ENCODE results near the gene BMPR1B. TPM values are rescaled to one million over a fixed set of nuclear protein-coding genes. Genes with fewer than 3 reads are reported as not detected.

Gene BMPR1B
- total RNA-seq, 2 experiments from 2014 or later, result not detected

DNA sequence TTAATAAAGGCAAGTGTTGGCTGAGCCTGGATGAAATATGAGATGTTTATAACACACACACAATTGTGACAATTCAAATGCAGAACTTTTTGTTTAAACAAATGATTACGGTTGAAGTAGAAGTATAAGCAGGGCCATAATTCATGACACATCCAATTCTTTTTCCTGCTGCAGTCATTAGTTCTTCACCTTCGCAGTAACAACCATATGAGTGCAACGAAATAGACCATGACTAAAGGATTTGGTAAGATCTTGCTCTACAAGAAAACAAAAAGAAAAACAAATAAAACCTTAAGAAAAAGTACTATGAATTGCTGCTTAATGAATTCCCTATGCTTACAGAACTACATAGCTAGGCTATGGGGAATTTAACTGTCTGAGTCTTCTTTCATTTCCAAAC lies 13.9 kb upstream of the BMPR1B start:
- H3K9me3 Mint-ChIP-seq, result no peaks in the 10 kb centered on the region
- no peaks in the 10 kb centered on the region for H3K4me1 Mint-ChIP-seq
- H3K36me3 Mint-ChIP-seq, result no peaks in the 10 kb centered on the region
- H3K27me3 Mint-ChIP-seq, result peaks cover 4% of the 10 kb centered on the region
- ATAC-seq (ENCODE audit: low read depth) (no peak), DNase-seq (no peak)
- no peak overlapping the region for H3K27ac Mint-ChIP-seq
- POLR2A ChIA-PET, result no interaction called here
- no peak overlapping the region for H3K4me3 Mint-ChIP-seq

DNA sequence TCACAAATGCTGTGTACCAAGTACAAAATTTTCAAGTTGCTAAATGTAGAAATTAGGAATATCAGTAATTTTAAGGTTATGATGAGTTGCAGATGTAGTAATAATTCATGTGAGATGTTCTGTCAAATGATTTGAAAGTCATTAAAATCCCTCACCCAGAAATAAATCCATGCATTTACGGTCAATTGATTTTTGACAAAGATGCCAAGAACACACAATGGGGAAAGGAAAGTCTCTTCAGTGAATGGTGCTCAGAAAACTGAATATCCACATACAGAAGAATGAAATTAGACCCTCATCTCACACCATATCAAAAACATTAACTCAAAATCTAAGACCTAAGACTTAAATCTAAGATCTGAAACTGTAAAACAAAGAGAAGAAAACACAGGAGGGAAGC lies 12.9 kb upstream of the BMPR1B start:
- H3K36me3 Mint-ChIP-seq, result no peaks in the 10 kb centered on the region
- no peaks in the 10 kb centered on the region for H3K4me1 Mint-ChIP-seq
- POLR2A ChIA-PET, result no interaction called here
- ATAC-seq (ENCODE audit: low read depth) (no peak), DNase-seq (no peak)
- H3K27ac Mint-ChIP-seq, result no peak overlapping the region
- no peaks in the 10 kb centered on the region for H3K9me3 Mint-ChIP-seq
- peaks cover 4% of the 10 kb centered on the region for H3K27me3 Mint-ChIP-seq
- H3K4me3 Mint-ChIP-seq, result no peak overlapping the region

- POLR2A ChIA-PET, result no interaction called here
- no peak overlapping the region for H3K27ac Mint-ChIP-seq
- ATAC-seq (ENCODE audit: low read depth), result no peak
Measured at GRCh38 chr4:94746746-94747145, 11.0 kb upstream of the BMPR1B start.

DNA sequence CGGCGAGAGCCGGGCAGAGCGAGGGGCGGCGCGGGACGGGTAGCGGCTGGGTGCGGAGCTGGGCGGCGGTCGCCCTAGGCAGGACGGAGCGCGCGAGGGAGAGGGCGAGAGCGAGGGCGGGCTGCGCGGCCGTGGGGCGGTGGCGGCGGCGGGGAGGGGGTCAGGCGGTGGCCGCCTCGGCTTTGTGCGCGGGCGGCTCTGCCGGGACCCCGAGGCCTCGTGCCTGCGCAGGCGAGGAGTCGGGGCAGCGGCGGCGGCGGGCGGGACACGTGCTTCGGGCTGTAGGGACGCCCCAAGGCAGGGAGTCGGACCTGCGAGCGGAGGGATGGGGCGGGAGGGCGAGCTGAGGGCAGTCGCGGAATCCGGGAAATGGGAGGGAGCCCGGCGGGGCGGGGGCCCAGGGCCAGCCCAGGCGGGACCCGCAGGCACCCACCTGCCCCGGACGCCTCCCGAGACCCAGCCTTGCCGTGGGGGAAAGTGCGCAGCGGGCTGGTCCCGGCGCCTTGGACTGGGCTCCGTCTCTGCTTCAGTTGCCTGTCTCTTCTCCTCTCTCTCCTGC lies 465 bp downstream of the BMPR1B start:
- no peak overlapping the region for H3K27ac Mint-ChIP-seq
- H3K4me3 Mint-ChIP-seq, result peak overlapping the region; percentile 61
- H3K27me3 Mint-ChIP-seq, result peaks cover 70% of the 10 kb centered on the region
- peak; percentile 14 for ATAC-seq (ENCODE audit: low read depth)
- H3K36me3 Mint-ChIP-seq, result no peaks in the 10 kb centered on the region
- H3K4me1 Mint-ChIP-seq, result peaks cover 6% of the 10 kb centered on the region
- peak; percentile 32 for DNase-seq
- POLR2A ChIA-PET, result no interaction called here
- H3K9me3 Mint-ChIP-seq, result no peaks in the 10 kb centered on the region

More at GRCh38 chr4:94746746-94747145, 11.0 kb upstream of the BMPR1B start:
- H3K9me3 Mint-ChIP-seq, result no peaks in the 10 kb centered on the region
- no peaks in the 10 kb centered on the region for H3K4me1 Mint-ChIP-seq
- no peak overlapping the region for H3K4me3 Mint-ChIP-seq
- no peaks in the 10 kb centered on the region for H3K36me3 Mint-ChIP-seq
- DNase-seq, result no peak
- H3K27me3 Mint-ChIP-seq, result peaks cover 4% of the 10 kb centered on the region

DNA sequence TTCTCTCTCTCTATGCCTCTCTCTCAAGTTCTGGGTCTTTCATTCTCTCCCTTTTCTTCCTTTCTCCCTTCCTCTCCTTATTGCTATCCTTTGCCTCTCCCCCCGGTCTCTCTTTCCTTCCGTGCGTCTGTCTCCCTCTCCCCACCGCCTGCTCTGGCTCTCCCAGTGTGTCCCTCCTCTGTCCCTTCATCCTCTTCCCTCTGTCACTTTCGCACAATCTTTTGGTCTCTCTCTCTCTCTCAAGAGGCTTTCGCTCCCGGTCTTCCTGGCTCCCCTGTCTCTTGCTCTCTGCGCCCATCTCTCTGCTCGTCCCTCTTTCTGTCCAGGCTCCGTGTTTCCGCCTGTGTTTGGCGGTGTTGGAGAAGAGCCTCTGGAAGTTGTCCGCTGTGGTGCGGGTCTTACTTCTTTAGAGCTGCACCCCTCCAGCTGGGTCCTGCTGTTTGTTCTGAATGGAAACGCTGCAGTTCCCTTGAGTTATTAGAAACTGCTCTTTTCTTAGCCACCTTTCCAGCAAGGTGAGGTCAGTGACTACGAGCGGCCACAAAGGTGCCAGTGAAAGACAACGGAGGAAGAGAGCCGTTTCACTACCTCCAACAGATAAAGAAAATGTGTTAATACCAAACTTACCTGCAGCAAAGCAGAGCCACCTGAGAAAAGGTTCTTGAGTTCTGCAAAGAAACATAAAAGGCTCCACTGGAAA lies 1.1 kb downstream of the BMPR1B start:
- DNase-seq (no peak), ATAC-seq (ENCODE audit: low read depth) (no peak)
- POLR2A ChIA-PET, result no interaction called here
- Mint-ChIP-seq H3K27ac (no peak overlapping the region), H3K27me3 (peaks cover 66% of the 10 kb centered on the region), H3K36me3 (no peaks in the 10 kb centered on the region), H3K4me3 (peak overlapping the region; percentile 61), H3K9me3 (no peaks in the 10 kb centered on the region), H3K4me1 (peaks cover 6% of the 10 kb centered on the region)

DNA sequence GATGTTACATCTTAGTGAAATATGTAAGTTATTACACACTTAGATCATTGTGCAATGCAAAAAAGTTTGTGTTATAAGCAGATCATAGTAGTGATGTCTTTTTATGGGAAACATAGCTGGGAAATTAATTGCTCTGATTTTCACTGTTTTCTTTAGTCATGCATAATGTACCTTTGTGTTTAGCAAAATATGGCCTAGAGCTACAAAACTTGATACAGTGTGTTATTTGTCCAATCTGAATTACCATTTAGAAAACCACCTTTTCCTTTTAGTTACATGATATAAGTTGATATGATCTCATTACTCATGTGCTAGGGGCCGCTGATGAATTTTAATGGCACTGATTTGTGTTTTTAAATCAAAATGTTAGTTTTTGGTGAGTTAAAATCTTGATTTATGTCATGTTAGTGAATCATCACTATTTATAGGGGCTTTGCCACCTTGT lies 2.0 kb downstream of the BMPR1B start:
- no peak overlapping the region for H3K4me3 Mint-ChIP-seq
- H3K27me3 Mint-ChIP-seq, result peaks cover 64% of the 10 kb centered on the region
- DNase-seq (no peak), ATAC-seq (ENCODE audit: low read depth) (no peak)
- POLR2A ChIA-PET, result no interaction called here
- H3K4me1 Mint-ChIP-seq, result peaks cover 6% of the 10 kb centered on the region
- H3K9me3 Mint-ChIP-seq, result no peaks in the 10 kb centered on the region
- no peak overlapping the region for H3K27ac Mint-ChIP-seq
- no peaks in the 10 kb centered on the region for H3K36me3 Mint-ChIP-seq

GRCh38 chr4:94762326-94762725 lies 4.6 kb downstream of the BMPR1B start:
- H3K9me3 Mint-ChIP-seq, result no peaks in the 10 kb centered on the region
- POLR2A ChIA-PET, result no interaction called here
- peaks cover 46% of the 10 kb centered on the region for H3K27me3 Mint-ChIP-seq
- no peak overlapping the region for H3K4me3 Mint-ChIP-seq
- no peak overlapping the region for H3K27ac Mint-ChIP-seq
- DNase-seq (no peak), ATAC-seq (ENCODE audit: low read depth) (no peak)
- H3K4me1 Mint-ChIP-seq, result peaks cover 5% of the 10 kb centered on the region
- H3K36me3 Mint-ChIP-seq, result no peaks in the 10 kb centered on the region

DNA sequence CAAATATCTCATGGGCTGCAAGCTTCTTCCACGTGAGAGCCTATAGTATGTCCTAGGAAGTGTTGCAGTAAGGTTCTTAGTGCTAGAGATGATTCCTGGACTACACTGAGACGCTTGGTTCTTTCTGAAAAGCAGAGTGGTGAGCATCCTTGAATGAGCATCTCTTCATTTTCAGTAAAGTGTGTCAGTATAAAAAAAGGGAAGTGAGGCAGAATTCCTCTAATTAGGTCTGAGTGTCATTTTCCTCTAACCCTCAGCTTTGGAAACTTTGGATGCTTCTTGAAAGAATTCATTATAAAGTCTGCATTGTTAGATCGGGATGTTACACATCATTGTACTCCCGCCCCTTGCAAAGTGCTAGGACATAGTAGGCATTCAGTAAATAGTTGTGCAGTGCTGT lies 5.2 kb downstream of the BMPR1B start:
- Mint-ChIP-seq H3K27me3 (peaks cover 45% of the 10 kb centered on the region), H3K4me1 (peaks cover 4% of the 10 kb centered on the region), H3K9me3 (no peaks in the 10 kb centered on the region), H3K27ac (no peak overlapping the region), H3K36me3 (no peaks in the 10 kb centered on the region), H3K4me3 (no peak overlapping the region)
- POLR2A ChIA-PET, result no interaction called here
- DNase-seq (no peak), ATAC-seq (ENCODE audit: low read depth) (no peak)

- no peaks in the 10 kb centered on the region for H3K36me3 Mint-ChIP-seq
- ATAC-seq (ENCODE audit: low read depth) (no peak), DNase-seq (no peak)
- H3K9me3 Mint-ChIP-seq, result no peaks in the 10 kb centered on the region
- H3K4me1 Mint-ChIP-seq, result peaks cover 4% of the 10 kb centered on the region
- peaks cover 45% of the 10 kb centered on the region for H3K27me3 Mint-ChIP-seq
- no peak overlapping the region for H3K4me3 Mint-ChIP-seq
- POLR2A ChIA-PET, result no interaction called here
- H3K27ac Mint-ChIP-seq, result no peak overlapping the region
Measured at GRCh38 chr4:94763500-94763899, 5.7 kb downstream of the BMPR1B start.

- POLR2A ChIA-PET, result no interaction called here
- H3K9me3 Mint-ChIP-seq, result no peaks in the 10 kb centered on the region
- DNase-seq (no peak), ATAC-seq (ENCODE audit: low read depth) (no peak)
- H3K27me3 Mint-ChIP-seq, result peaks cover 41% of the 10 kb centered on the region
- no peak overlapping the region for H3K4me3 Mint-ChIP-seq
- H3K36me3 Mint-ChIP-seq, result no peaks in the 10 kb centered on the region
- no peak overlapping the region for H3K27ac Mint-ChIP-seq
- H3K4me1 Mint-ChIP-seq, result no peaks in the 10 kb centered on the region
Measured at GRCh38 chr4:94764069-94764468, 6.3 kb downstream of the BMPR1B start.

GRCh38 chr4:94765174-94765573 lies 7.4 kb downstream of the BMPR1B start:
- H3K27ac Mint-ChIP-seq, result no peak overlapping the region
- no peaks in the 10 kb centered on the region for H3K9me3 Mint-ChIP-seq
- H3K4me3 Mint-ChIP-seq, result no peak overlapping the region
- ATAC-seq (ENCODE audit: low read depth), result no peak
- no peaks in the 10 kb centered on the region for H3K4me1 Mint-ChIP-seq
- no peaks in the 10 kb centered on the region for H3K36me3 Mint-ChIP-seq
- POLR2A ChIA-PET, result no interaction called here
- no peak for DNase-seq
- H3K27me3 Mint-ChIP-seq, result peaks cover 34% of the 10 kb centered on the region

- Mint-ChIP-seq H3K4me3 (no peak overlapping the region), H3K27ac (no peak overlapping the region), H3K36me3 (no peaks in the 10 kb centered on the region), H3K9me3 (no peaks in the 10 kb centered on the region), H3K27me3 (peaks cover 31% of the 10 kb centered on the region), H3K4me1 (no peaks in the 10 kb centered on the region)
- POLR2A ChIA-PET, result no interaction called here
- DNase-seq, result no peak
- ATAC-seq (ENCODE audit: low read depth), result no peak
Measured at GRCh38 chr4:94765648-94766047, 7.9 kb downstream of the BMPR1B start.

DNA sequence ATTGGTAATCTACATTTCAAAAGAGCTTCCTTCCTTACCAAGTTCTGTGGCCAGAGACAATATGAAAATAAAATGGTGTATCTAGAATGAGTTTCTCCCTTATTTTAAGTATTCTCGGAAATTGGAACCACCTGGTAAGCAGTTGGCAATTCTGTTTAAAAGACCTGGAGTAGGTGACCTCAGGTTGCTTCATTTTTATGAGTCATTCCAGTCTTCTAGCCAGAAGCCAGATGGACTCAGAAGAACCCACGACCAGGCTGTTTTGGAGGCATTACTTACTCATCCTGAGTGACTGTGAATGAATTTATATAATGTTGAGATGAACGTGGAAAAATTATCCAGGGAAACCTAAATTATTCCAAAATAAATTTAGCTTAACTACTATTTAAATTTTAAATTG lies 9.1 kb downstream of the BMPR1B start:
- Mint-ChIP-seq H3K9me3 (no peaks in the 10 kb centered on the region), H3K4me3 (no peak overlapping the region), H3K27ac (no peak overlapping the region), H3K4me1 (no peaks in the 10 kb centered on the region), H3K36me3 (no peaks in the 10 kb centered on the region), H3K27me3 (peaks cover 26% of the 10 kb centered on the region)
- DNase-seq, result no peak
- POLR2A ChIA-PET, result no interaction called here
- no peak for ATAC-seq (ENCODE audit: low read depth)

DNA sequence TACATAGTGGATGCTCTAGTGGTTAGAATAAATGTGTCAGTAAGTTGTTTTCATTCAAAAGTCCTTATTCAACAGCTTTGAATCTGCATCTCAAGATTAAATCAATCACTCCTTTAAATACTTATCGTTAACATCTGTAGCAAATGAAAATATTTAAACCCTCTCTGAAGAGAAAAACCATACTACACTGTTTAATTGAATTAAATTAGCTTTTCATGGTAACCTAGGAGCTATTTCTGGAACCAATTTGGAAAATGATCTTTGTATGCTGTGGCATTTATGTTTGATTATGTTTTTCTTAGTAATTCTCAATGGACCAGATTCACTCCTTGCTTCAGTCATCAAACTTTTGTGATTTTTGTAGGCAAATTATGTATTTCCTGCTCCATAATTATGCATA lies 9.7 kb downstream of the BMPR1B start:
- H3K9me3 Mint-ChIP-seq, result no peaks in the 10 kb centered on the region
- no peaks in the 10 kb centered on the region for H3K4me1 Mint-ChIP-seq
- no peak for DNase-seq
- no peak overlapping the region for H3K27ac Mint-ChIP-seq
- H3K27me3 Mint-ChIP-seq, result peaks cover 24% of the 10 kb centered on the region
- H3K4me3 Mint-ChIP-seq, result no peak overlapping the region
- no peaks in the 10 kb centered on the region for H3K36me3 Mint-ChIP-seq
- ATAC-seq (ENCODE audit: low read depth), result no peak
- POLR2A ChIA-PET, result no interaction called here

Data from activated naive CD8-positive, alpha-beta T cell treated with anti-CD3 and anti-CD28 coated beads, Interleukin-2, amount 10 ng/mL, durations not matched to agents 7 days and 5 days (primary cell).